ENCODE results near the gene SERPINA5. TPM values are rescaled to one million over a fixed set of nuclear protein-coding genes. Genes with fewer than 3 reads are reported as not detected.

SERPINA5 gene
- total RNA-seq, 4 donors from 2014 or later, result 0.32 to 37.6 (median 1.5) TPM; not detected in 1

DNA sequence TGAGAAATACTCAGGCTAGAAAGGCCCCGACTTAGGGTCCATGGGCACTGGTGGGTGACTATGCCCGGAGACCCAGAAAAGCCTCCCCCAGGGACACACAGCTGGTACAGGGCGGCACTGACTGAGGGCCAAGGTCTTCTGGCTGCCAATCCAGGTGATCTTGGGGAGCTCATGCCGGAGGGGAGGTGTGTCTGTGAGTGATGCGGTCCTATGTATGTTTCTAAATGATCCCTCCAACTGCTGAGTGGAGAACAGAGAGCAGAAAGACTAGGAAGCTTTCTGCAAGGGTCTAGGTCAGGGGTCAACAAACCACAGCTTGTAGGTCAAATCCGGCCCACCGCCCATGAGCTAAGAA lies 19.6 kb upstream of the SERPINA5 start:
- Histone ChIP-seq H3K27ac (no peak overlapping the region), H3K36me3 (no peaks in the 10 kb centered on the region), H3K27me3 (no peaks in the 10 kb centered on the region), H3K4me3 (no peak overlapping the region), H3K4me1 (no peaks in the 10 kb centered on the region), H3K9me3 (no peaks in the 10 kb centered on the region)
- WGBS, 2 donors (ENCODE audit: low coverage in 1 of 2), result 88 to 92% methylated on average over 2 to 7 of the region's 7 CpGs
- no peak for DNase-seq
- TF ChIP-seq, protein P1, sequence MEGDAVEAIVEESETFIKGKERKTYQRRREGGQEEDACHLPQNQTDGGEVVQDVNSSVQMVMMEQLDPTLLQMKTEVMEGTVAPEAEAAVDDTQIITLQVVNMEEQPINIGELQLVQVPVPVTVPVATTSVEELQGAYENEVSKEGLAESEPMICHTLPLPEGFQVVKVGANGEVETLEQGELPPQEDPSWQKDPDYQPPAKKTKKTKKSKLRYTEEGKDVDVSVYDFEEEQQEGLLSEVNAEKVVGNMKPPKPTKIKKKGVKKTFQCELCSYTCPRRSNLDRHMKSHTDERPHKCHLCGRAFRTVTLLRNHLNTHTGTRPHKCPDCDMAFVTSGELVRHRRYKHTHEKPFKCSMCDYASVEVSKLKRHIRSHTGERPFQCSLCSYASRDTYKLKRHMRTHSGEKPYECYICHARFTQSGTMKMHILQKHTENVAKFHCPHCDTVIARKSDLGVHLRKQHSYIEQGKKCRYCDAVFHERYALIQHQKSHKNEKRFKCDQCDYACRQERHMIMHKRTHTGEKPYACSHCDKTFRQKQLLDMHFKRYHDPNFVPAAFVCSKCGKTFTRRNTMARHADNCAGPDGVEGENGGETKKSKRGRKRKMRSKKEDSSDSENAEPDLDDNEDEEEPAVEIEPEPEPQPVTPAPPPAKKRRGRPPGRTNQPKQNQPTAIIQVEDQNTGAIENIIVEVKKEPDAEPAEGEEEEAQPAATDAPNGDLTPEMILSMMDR (IDR thresholded peaks at IDR 0.05), result no peak
- TF ChIP-seq EP300 (IDR thresholded peaks at IDR 0.05; ENCODE audit: low read depth), result no peak
- no peak for TF ChIP-seq POLR2A (IDR thresholded peaks at IDR 0.05)
- no peak for TF ChIP-seq POLR2AphosphoS5 (IDR thresholded peaks at IDR 0.05)
- intact Hi-C loops (cut with DNase I; ENCODE audit: low total_unique reads), result loop anchor here (5.0 kb wide), 1 partner anchor 1556 kb away; no protein-coding TSS in a partner anchor
- in situ Hi-C loops (cut with MboI; ENCODE audit: low pct_ligation_motif_present in 1 of 4, low pct_unique_long_range_greater_than_20kb in 1 of 4, low sequenced_read_pairs in 3 of 4), result no loop called here

DNA sequence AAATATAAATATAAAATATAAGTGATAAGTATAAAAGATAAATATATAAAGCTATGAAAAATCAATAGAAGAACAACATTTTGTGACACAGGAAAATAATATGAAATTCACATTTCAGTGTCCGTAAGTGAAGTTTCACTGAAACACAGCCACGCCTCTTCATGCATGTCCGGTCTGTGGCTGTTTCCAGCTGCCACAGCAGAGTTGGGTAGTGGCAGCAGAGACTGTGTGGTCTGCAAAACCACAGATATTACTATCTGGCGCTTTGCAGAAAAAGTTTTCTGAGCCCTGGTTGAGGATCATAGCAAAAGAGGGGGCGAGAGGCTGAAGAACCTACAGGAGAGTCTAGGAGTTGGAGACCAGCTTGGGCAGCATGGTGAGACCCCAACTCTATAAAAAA lies 19.2 kb upstream of the SERPINA5 start:
- Histone ChIP-seq H3K9me3 (no peaks in the 10 kb centered on the region), H3K36me3 (no peaks in the 10 kb centered on the region), H3K27ac (no peak overlapping the region), H3K4me3 (no peak overlapping the region), H3K27me3 (no peaks in the 10 kb centered on the region), H3K4me1 (no peaks in the 10 kb centered on the region)
- intact Hi-C loops (cut with DNase I; ENCODE audit: low total_unique reads) (loop anchor here (5.0 kb wide), 1 partner anchor 1555 kb away; no protein-coding TSS in a partner anchor), in situ Hi-C loops (cut with MboI; ENCODE audit: low pct_ligation_motif_present in 1 of 4, low pct_unique_long_range_greater_than_20kb in 1 of 4, low sequenced_read_pairs in 3 of 4) (no loop called here)
- TF ChIP-seq POLR2A (IDR thresholded peaks at IDR 0.05), result no peak
- no peak for TF ChIP-seq POLR2AphosphoS5 (IDR thresholded peaks at IDR 0.05)
- no peak for TF ChIP-seq EP300 (IDR thresholded peaks at IDR 0.05; ENCODE audit: low read depth)
- TF ChIP-seq, protein P1 (IDR thresholded peaks at IDR 0.05), result no peak
- DNase-seq, result no peak
- 89 to 96% methylated on average over 5 of the region's 5 CpGs for WGBS, 2 donors (ENCODE audit: low coverage in 1 of 2)

DNA sequence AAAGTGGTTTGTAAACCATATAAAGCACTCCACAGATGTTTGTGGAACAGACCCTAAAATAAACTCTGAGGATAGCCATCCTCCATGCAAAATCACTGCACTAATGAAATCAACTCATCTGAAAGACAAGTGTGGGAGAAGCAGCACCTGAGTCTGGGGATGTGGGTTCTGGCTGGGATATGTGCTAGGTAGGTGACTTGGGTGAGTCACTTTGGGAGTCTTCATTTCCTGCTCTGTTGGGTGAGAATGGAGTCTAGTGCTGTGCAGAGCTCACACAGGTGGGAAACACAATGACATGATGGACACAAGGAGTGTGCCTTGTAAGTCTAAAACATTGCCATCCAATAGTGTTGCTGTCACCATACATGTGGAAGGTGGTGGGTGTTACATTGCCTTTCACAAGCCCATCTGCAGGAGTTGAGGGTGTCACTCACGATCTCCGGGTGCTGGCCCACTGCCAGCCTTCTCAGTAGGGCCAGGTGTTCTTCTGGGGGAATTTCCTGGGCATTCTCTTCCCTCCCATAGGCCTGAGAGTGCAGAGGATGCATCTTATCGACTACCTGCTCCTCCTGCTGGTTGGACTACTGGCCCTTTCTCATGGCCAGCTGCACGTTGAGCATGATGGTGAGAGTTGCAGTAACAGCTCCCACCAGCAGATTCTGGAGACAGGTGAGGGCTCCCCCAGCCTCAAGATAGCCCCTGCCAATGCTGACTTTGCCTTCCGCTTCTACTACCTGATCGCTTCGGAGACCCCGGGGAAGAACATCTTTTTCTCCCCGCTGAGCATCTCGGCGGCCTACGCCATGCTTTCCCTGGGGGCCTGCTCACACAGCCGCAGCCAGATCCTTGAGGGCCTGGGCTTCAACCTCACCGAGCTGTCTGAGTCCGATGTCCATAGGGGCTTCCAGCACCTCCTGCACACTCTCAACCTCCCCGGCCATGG lies 18.0 kb upstream of the SERPINA5 start:
- DNase-seq, result no peak
- TF ChIP-seq POLR2A (IDR thresholded peaks at IDR 0.05) (no peak), POLR2AphosphoS5 (IDR thresholded peaks at IDR 0.05) (no peak), EP300 (IDR thresholded peaks at IDR 0.05; ENCODE audit: low read depth) (no peak)
- TF ChIP-seq, protein P1 (IDR thresholded peaks at IDR 0.05), result no peak
- no peaks in the 10 kb centered on the region for H3K27me3 ChIP-seq
- H3K4me1 ChIP-seq, result no peaks in the 10 kb centered on the region
- no peak overlapping the region for H3K27ac ChIP-seq
- no peaks in the 10 kb centered on the region for H3K36me3 ChIP-seq
- intact Hi-C loops (cut with DNase I; ENCODE audit: low total_unique reads) (loop anchor here (5.0 kb wide), 1 partner anchor 1554 kb away; no protein-coding TSS in a partner anchor), in situ Hi-C loops (cut with MboI; ENCODE audit: low pct_ligation_motif_present in 1 of 4, low pct_unique_long_range_greater_than_20kb in 1 of 4, low sequenced_read_pairs in 3 of 4) (no loop called here)
- no peak overlapping the region for H3K4me3 ChIP-seq
- H3K9me3 ChIP-seq, result no peaks in the 10 kb centered on the region
- whole genome bisulfite sequencing, 2 donors (ENCODE audit: low coverage in 1 of 2), result 89% methylated on average over 16 of the region's 16 CpGs; no CpG with 5 or more reads in 1 of the 2 donors

DNA sequence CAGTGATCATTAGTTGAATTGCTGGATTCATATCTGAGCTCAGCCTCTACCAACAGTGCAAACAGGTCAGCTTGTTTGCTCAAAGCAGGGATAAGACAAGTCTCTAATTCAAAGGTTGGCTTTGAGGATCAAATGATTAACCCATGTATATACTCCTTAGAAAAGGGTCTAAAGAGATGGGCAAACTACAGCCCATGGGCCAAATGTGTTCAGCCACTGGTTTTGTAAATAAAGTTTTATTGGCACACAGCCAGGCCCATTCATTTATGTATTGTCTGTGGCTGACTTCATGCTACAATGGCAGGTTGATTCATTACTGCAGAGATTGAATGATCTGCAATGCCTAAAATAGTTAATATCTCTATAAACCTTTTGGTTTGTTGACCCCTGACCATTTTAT lies 16.8 kb upstream of the SERPINA5 start:
- TF ChIP-seq EP300 (IDR thresholded peaks at IDR 0.05; ENCODE audit: low read depth) (no peak), POLR2A (IDR thresholded peaks at IDR 0.05) (no peak), POLR2AphosphoS5 (IDR thresholded peaks at IDR 0.05) (no peak)
- TF ChIP-seq, protein P1 (IDR thresholded peaks at IDR 0.05), result no peak
- in situ Hi-C loops (cut with MboI; ENCODE audit: low pct_ligation_motif_present in 1 of 4, low pct_unique_long_range_greater_than_20kb in 1 of 4, low sequenced_read_pairs in 3 of 4) (no loop called here), intact Hi-C loops (cut with DNase I; ENCODE audit: low total_unique reads) (loop anchor here (5.0 kb wide), 1 partner anchor 1553 kb away; no protein-coding TSS in a partner anchor)
- no peak for DNase-seq
- Histone ChIP-seq H3K4me1 (no peaks in the 10 kb centered on the region), H3K9me3 (no peaks in the 10 kb centered on the region), H3K27me3 (no peaks in the 10 kb centered on the region), H3K27ac (no peak overlapping the region), H3K36me3 (no peaks in the 10 kb centered on the region), H3K4me3 (no peak overlapping the region)
